Upper lobe of right lung (tissue), 1 donor: ENCODE measurements around the gene PLA2G3. TPM values are rescaled to one million over a fixed set of nuclear protein-coding genes. Genes with fewer than 3 reads are reported as not detected.

Source experiments
- ATAC-seq: fragments of 200-7000 bp; cut with Tn5 transposase; one replicate; pipeline ENCODE4 v1.9.1; 2020; ENCODE audit warnings: mild to moderate bottlenecking, moderate library complexity
- DNase-seq: peaks from one replicate; pipeline ENCODE4 v3.0.0-alpha.2; 2020
- H3K27ac ChIP-seq: fragments of 200-600 bp; one replicate; pipeline ENCODE4 v1.8.0; 2022
- H3K27me3 ChIP-seq: fragments of 200-600 bp; one replicate; pipeline ENCODE4 v1.8.0; 2022; ENCODE audit warnings: mild to moderate bottlenecking
- H3K36me3 ChIP-seq: fragments of 200-600 bp; one replicate; pipeline ENCODE4 v1.8.0; 2022
- H3K4me1 ChIP-seq: fragments of 200-600 bp; one replicate; pipeline ENCODE4 v1.8.0; 2022
- H3K4me3 ChIP-seq: fragments of 200-600 bp; one replicate; pipeline ENCODE4 v1.8.0; 2022; ENCODE audit warnings: mild to moderate bottlenecking
- H3K9me3 ChIP-seq: fragments of 200-600 bp; one replicate; pipeline ENCODE4 v1.8.0; 2022
- intact Hi-C: fragments of 100-400 bp; cut with DNase I; formaldehyde crosslinking; loops from one replicate; pipeline ENCODE4 v1.11.0; 2022
- long read RNA-seq: library from polyadenylated mRNA; unstranded; transcript quantifications from one replicate; pipeline ENCODE4 v2.0.0, GENCODE V29; 2021
- total RNA-seq: library from RNA; stranded (reverse); fragmentation: NEBNext Ultra II Directional; extraction: Animal tissue kit (Norgen Biotek cat#: 25700); gene quantifications from one replicate; pipeline ENCODE4 v1.2.1, GENCODE V29; 2021
- TF ChIP-seq, protein P1 (sequence below): fragments of 200-600 bp; IDR thresholded peaks from one replicate; pipeline ENCODE4 v1.8.0; 2022; ENCODE audit warnings: antibody characterized with exemption
- donor health status: DM: no; HTN: yes; CAD: no; lungs with severe emphysema.

Gene PLA2G3, protein sequence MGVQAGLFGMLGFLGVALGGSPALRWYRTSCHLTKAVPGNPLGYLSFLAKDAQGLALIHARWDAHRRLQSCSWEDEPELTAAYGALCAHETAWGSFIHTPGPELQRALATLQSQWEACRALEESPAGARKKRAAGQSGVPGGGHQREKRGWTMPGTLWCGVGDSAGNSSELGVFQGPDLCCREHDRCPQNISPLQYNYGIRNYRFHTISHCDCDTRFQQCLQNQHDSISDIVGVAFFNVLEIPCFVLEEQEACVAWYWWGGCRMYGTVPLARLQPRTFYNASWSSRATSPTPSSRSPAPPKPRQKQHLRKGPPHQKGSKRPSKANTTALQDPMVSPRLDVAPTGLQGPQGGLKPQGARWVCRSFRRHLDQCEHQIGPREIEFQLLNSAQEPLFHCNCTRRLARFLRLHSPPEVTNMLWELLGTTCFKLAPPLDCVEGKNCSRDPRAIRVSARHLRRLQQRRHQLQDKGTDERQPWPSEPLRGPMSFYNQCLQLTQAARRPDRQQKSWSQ
- total RNA-seq, result 6.9 TPM
- long read RNA-seq, transcript PLA2G3-201 (7 exons, 2,697 nt), result major isoform, 9 of 20 reads
- long read RNA-seq, partial matches to known transcripts, result 2 of 20 reads
- long read RNA-seq, other reads (novel, unspliced or antisense), result 9 of 20 reads

DNA sequence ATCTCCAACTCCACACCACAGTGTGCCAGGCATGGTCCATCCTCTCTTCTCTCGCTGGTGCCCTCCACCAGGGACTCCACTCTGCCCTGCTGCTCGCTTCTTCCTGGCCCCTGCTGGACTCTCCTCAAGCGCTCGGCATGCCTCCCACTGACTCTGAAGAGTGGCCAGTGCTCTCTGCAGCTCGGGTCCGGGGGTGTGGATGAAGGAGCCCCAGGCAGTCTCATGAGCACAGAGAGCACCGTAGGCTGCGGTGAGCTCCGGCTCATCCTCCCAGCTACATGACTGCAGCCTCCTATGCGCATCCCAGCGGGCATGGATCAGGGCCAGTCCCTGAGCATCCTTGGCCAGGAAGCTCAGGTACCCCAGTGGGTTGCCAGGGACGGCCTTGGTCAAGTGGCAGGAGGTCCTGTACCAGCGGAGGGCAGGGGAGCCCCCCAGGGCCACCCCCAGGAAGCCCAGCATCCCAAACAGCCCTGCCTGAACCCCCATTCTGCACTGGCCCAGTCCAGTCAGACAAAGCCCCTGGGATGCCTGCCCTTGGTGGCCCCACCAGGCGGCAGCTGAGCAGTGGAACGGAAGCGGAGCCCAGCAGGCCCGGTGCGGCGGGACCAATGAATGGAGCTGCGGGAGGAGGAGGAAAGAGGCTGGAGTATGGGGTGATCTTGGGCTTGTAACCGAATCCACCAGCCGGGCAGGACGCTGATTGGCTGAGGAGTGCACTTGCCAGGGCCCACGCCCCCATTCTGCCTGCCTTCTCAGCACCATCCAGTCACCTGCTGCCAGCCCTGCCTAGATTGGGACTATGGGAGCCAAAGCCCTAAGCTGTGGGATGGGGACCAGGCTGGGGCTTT, at the start of gene PLA2G3:
Gene PLA2G3 (minus strand): TSS at position 643 of the 851 bp plus-strand sequence. CDS start 154 bp downstream, at position 489.
- intact Hi-C loops, result no loop called here
- H3K27me3 ChIP-seq, result no peaks in the 10 kb centered on the region
- TF ChIP-seq, protein P1, sequence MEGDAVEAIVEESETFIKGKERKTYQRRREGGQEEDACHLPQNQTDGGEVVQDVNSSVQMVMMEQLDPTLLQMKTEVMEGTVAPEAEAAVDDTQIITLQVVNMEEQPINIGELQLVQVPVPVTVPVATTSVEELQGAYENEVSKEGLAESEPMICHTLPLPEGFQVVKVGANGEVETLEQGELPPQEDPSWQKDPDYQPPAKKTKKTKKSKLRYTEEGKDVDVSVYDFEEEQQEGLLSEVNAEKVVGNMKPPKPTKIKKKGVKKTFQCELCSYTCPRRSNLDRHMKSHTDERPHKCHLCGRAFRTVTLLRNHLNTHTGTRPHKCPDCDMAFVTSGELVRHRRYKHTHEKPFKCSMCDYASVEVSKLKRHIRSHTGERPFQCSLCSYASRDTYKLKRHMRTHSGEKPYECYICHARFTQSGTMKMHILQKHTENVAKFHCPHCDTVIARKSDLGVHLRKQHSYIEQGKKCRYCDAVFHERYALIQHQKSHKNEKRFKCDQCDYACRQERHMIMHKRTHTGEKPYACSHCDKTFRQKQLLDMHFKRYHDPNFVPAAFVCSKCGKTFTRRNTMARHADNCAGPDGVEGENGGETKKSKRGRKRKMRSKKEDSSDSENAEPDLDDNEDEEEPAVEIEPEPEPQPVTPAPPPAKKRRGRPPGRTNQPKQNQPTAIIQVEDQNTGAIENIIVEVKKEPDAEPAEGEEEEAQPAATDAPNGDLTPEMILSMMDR, result peak; percentile 20
- peak within 1 kb of the TSS; percentile 36 for H3K27ac ChIP-seq
- H3K36me3 ChIP-seq, result no peaks in the 10 kb centered on the region
- no peaks in the 10 kb centered on the region for H3K4me1 ChIP-seq
- no peaks in the 10 kb centered on the region for H3K9me3 ChIP-seq
- peak within 1 kb of the TSS; percentile 40 for H3K4me3 ChIP-seq
- ATAC-seq (peak; percentile 93), DNase-seq (peak; percentile 93)

DNA sequence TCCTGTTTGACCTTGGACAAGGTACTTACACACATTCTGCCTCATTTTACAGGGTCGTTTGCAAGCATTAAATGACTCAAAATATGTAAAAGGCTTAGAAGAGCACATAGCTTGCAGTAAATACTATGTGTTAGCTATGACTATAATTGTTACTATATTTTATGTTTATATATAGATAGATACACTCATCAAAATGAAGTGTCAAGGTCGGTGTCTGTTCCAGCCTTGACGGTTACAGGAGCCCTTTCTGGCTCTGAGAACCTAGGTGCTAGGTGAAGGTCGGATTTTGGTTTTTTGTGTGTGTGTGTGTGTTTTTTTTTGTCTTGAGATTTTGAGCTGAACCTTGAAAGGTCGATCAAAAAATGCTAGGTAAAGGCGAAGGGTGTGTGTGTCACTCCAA, 47.3 kb upstream of the PLA2G3 start:
- DNase-seq (no peak), ATAC-seq (no peak)
- Histone ChIP-seq H3K4me1 (no peaks in the 10 kb centered on the region), H3K27ac (no peak overlapping the region), H3K9me3 (no peaks in the 10 kb centered on the region), H3K36me3 (peaks cover 48% of the 10 kb centered on the region), H3K4me3 (no peak overlapping the region), H3K27me3 (no peaks in the 10 kb centered on the region)
- intact Hi-C loops, result no loop called here
- TF ChIP-seq, protein P1, result no peak

DNA sequence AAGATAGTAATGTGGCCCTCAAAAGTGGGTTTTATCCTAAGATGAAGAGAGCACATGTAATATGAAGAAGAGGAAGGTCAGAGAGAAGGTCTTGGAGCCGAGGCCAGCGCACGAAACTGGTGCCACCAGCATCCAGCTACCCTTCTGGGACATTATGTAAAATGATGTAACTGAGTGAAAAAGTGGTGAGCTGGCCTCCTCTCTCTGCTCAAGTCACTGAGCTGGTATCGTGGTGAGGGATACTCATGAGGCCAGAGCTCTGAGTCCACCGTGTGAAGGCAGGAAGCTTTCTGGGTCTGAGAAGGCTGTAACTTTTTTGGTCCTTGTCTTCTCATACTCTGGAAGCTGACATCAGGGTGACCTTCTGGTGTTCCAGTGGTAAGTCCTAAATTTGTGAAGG, 44.7 kb upstream of the PLA2G3 start:
- TF ChIP-seq, protein P1, result no peak
- Histone ChIP-seq H3K27me3 (no peaks in the 10 kb centered on the region), H3K27ac (no peak overlapping the region), H3K9me3 (no peaks in the 10 kb centered on the region), H3K4me1 (no peaks in the 10 kb centered on the region), H3K36me3 (peaks cover 37% of the 10 kb centered on the region), H3K4me3 (no peak overlapping the region)
- intact Hi-C loops, result no loop called here
- ATAC-seq (no peak), DNase-seq (no peak)

DNA sequence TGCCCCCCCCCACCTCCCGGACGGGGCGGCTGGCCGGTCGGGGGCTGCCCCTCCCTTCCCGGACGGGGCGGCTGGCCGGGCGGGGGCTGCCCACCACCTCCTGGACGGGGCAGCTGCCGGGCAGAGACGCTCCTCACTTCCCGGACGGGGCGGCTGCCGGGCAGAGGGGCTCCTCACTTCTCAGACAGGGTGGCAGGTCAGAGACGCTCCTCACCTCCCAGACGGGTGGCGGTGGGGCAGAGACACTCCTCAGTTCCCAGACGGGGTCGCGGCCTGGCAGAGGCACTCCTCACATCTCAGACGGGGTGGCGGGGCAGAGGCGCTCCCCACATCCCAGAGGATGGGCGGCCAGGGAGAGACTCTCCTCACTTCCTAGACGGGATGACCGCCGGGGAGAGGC, 43.7 kb upstream of the PLA2G3 start:
- ATAC-seq, result no peak
- Histone ChIP-seq H3K27ac (no peak overlapping the region), H3K4me1 (no peaks in the 10 kb centered on the region), H3K9me3 (no peaks in the 10 kb centered on the region), H3K36me3 (peaks cover 37% of the 10 kb centered on the region), H3K27me3 (no peaks in the 10 kb centered on the region), H3K4me3 (no peak overlapping the region)
- TF ChIP-seq, protein P1, result no peak
- DNase-seq, result no peak
- intact Hi-C loops, result no loop called here

DNA sequence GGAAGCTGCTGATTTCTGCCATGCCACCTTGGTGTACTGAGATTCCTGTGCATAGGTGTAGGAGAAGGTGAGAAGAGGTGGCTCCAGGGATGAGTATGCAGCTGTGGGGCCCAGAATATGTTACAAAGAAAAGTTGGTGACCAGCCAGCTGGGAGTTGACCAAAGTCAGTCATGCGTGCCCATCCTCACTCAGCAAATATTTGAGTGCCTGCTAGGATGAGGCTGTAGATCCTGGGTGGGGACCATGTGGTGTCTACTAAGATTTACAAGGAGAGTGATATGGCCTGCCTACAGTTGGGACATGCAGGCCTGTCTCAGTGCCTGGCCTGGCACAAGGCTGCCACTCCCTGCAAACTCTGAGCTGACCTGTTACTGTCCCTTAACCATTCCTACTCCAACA, 39.0 kb upstream of the PLA2G3 start:
- intact Hi-C loops, result no loop called here
- Histone ChIP-seq H3K36me3 (peaks cover 30% of the 10 kb centered on the region), H3K4me1 (no peaks in the 10 kb centered on the region), H3K9me3 (no peaks in the 10 kb centered on the region), H3K27ac (no peak overlapping the region), H3K4me3 (no peak overlapping the region), H3K27me3 (no peaks in the 10 kb centered on the region)
- TF ChIP-seq, protein P1, result no peak
- ATAC-seq (peak; percentile 22), DNase-seq (no peak)
